Chondrocyte (in vitro differentiated cells): ENCODE results near the gene OPTC. TPM values are rescaled to one million over a fixed set of nuclear protein-coding genes. Genes with fewer than 3 reads are reported as not detected.

Experiments
- DNase-seq: peaks from one replicate; pipeline ENCODE4 v3.0.0; 2021; ENCODE audit warnings: mixed read lengths, low spot score
- H3K27ac Mint-ChIP-seq: one replicate; pipeline ENCODE4 v1.8.0; 2021; ENCODE audit warnings: mild to moderate bottlenecking, moderate library complexity, mixed read lengths; ENCODE audit not compliant: unreplicated experiment
- H3K27me3 Mint-ChIP-seq: 2 replicates; pipeline ENCODE4 v1.8.0; 2021; ENCODE audit warnings: low read depth, mixed read lengths
- H3K36me3 Mint-ChIP-seq: 2 replicates; pipeline ENCODE4 v1.8.0; 2021; ENCODE audit warnings: low read depth, mixed read lengths
- H3K4me1 Mint-ChIP-seq: 2 replicates; pipeline ENCODE4 v1.8.0; 2021; ENCODE audit warnings: low read depth, mild to moderate bottlenecking, mixed read lengths
- H3K4me3 Mint-ChIP-seq: one replicate; pipeline ENCODE4 v1.8.0; 2021; ENCODE audit warnings: mild to moderate bottlenecking, moderate library complexity, mixed read lengths; ENCODE audit not compliant: unreplicated experiment
- H3K9me3 Mint-ChIP-seq: 2 replicates; pipeline ENCODE4 v1.8.0; 2021; ENCODE audit warnings: low read depth, mixed read lengths
- CTCF ChIP-seq: fragments of 200-600 bp; sonication (generic); IDR thresholded peaks from 2 replicates; pipeline ENCODE4 v1.5.0; 2021; ENCODE audit warnings: antibody characterized with exemption, mild to moderate bottlenecking, moderate library complexity
- total RNA-seq: library from RNA; stranded (reverse); gene quantifications from 3 replicates; pipeline ENCODE4 v1.2.1, GENCODE V29; 2021

The OPTC gene
- total RNA-seq, 1 donor from 2014 or later = not detected

DNA sequence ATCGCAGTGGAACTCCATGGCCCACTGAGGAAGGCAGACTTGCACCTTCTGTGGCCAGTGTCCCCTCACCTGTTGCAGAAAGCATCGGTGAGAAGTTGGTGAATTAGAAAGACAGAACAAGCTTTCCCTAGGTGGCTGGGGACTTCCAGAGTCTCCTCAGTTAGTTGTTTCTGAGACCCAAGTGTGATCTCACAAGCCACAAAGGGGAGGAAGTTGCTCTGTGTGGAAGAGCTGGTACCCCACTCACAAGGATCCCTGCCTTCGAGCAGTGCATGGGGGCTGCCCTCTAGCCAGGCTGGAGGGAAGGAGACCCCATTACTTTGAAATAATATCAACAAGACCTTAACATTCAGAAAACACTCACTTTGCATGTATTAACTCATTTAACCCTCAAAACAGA lies 16.2 kb upstream of the OPTC start:
- H3K4me3 Mint-ChIP-seq = peak overlapping the region; percentile 46
- no peaks in the 10 kb centered on the region for H3K27me3 Mint-ChIP-seq
- peaks cover 71% of the 10 kb centered on the region for H3K4me1 Mint-ChIP-seq
- no peak for TF ChIP-seq CTCF
- no peak for DNase-seq
- no peaks in the 10 kb centered on the region for H3K9me3 Mint-ChIP-seq
- peak overlapping the region; percentile 64 for H3K27ac Mint-ChIP-seq
- no peaks in the 10 kb centered on the region for H3K36me3 Mint-ChIP-seq

DNA sequence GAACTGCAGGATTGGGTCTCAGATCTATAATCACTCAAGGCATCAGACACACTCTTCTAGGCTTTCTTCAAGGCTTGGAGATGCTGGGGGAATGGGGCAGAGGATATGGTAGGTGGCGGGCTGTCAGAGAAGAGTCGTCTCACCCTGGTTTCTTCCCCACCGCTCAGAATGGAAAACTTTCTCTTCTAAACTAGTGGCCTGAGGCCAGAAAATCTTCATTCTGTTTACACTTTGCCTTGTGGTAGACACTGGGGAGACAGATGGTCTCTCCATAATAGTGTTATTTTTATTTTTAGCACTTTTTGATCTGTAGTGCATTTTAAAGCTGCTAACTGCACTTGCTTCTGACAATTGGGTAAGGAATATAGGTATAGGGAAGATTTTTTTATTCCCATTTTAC lies 15.7 kb upstream of the OPTC start:
- H3K36me3 Mint-ChIP-seq = peaks cover under 1% of the 10 kb centered on the region
- peak overlapping the region; percentile 46 for H3K4me3 Mint-ChIP-seq
- H3K9me3 Mint-ChIP-seq = no peaks in the 10 kb centered on the region
- no peaks in the 10 kb centered on the region for H3K27me3 Mint-ChIP-seq
- DNase-seq = no peak
- TF ChIP-seq CTCF = no peak
- H3K4me1 Mint-ChIP-seq = peaks cover 71% of the 10 kb centered on the region
- H3K27ac Mint-ChIP-seq = peak overlapping the region; percentile 49

DNA sequence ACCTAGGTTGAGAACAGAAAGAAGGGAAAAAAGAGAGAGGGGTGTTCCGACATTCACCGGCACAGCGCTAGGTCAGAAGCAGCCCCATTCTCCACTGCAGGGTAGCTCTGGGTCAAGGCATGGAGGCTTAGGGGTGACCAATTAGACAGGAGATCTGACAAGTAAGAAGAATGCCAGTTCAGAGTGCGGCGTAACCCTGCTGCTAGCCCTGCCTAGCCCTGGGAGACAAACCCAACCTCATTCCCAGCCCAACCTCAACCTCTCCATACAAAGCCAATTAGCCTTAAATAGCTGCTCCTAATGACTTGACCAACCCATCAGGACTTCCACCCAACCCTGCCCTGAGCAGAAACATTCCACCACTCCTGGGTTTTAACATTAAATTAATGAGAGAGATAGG lies 15.0 kb upstream of the OPTC start:
- Mint-ChIP-seq H3K36me3 (peaks cover 6% of the 10 kb centered on the region), H3K4me1 (peaks cover 71% of the 10 kb centered on the region), H3K27me3 (no peaks in the 10 kb centered on the region), H3K27ac (peak overlapping the region; percentile 88), H3K9me3 (no peaks in the 10 kb centered on the region), H3K4me3 (no peak overlapping the region)
- TF ChIP-seq CTCF = no peak
- DNase-seq = no peak

- Mint-ChIP-seq H3K36me3 (peaks cover 6% of the 10 kb centered on the region), H3K4me1 (peaks cover 71% of the 10 kb centered on the region), H3K27ac (peak overlapping the region; percentile 88), H3K9me3 (no peaks in the 10 kb centered on the region), H3K27me3 (no peaks in the 10 kb centered on the region), H3K4me3 (peak overlapping the region; percentile 24)
- DNase-seq = no peak
- TF ChIP-seq CTCF = no peak
These were observed 14.3 kb upstream of the OPTC start for GRCh38 chr1:203479646-203480045.

DNA sequence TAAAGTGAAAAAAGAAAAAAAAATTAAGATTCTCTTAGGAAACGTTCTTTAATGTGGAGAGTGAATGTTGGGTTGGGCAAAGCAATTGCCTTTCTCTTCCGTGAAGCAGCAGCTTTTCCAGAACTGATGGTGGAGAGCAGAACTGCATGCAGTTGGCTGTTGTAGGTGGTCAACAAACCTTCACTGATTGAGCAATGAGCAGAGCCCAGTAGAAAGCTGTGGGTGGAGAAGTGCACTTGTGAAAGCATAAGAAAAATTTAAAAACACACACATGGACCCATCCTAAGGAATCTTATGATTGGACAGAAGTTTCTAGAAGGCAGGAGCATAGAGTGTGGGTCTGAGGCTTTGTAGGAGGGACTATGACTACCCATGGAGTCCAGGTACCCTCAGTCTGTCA lies 13.9 kb upstream of the OPTC start:
- peaks cover 9% of the 10 kb centered on the region for H3K36me3 Mint-ChIP-seq
- H3K9me3 Mint-ChIP-seq = no peaks in the 10 kb centered on the region
- no peaks in the 10 kb centered on the region for H3K27me3 Mint-ChIP-seq
- H3K27ac Mint-ChIP-seq = peak overlapping the region; percentile 88
- H3K4me3 Mint-ChIP-seq = peak overlapping the region; percentile 24
- DNase-seq = no peak
- peaks cover 67% of the 10 kb centered on the region for H3K4me1 Mint-ChIP-seq
- peak; percentile 45 for TF ChIP-seq CTCF
